ENCODE measurements around the gene DOC2B.
A peak's percentile ranks its signal among the peaks of the same experiment; 100 is the strongest.

DOC2B gene

GRCh38 chr17:160336-160735, 21.1 kb downstream of the DOC2B start:
- no peak for DNase-seq

DNA sequence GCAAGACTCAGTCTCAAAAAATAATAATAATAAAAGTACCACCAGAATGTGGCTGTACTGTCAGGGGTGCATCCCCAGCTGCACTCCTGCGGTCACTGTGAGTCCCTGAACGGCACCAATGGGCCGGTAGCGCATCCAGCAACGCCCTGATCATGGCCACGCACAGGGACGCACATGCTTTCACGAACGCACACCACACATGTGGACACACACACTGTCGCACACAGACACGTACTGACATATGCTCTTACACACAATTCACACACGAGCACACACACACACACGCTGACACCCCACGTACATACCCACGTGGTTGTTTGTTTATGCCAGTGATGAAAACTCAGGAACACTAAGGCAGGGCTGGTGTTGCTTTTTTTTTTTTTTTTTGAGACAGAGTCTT, 21.8 kb downstream of the DOC2B start:
- DNase-seq: no peak

DNA sequence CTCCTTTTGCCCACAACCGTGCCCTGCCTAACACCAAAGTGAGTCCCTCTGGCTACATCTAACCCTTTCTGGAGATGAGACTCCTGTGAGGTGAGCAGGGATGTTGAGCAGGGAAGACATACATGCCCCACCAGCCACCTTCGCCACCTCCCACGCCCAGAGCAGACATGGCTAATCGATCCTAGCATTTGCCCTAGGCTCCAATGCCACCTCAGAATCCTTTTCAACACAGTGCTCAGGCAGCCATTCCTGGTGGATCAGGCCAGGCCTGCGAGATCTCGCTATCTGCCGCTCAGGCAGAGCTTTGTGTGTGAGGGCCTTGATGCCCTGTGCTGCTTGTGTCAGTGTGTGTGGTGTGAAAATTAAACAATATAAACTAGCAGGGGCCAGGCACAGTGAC, 23.1 kb downstream of the DOC2B start:
- no peak for DNase-seq

DNA sequence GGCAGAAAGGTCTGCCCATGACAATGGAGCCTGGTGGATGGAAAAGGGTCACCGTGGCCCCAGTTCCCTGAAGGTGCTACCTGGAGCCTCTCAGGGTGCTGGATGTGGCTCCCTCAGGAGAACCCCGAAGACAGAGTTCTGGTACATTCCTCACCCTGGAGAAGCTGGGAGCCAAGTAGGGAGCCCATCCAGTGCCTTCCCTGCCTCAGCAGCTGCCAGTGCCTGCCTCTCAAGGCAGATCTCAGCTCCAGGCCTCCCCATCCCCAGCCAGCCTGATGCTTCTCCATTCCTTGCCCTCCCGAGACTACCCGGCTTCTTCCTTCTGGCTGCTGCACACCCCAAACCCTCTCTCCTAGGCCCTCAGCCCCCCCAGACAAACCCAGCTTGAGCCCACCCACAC, 23.5 kb downstream of the DOC2B start:
- no peak for DNase-seq

- no peak for DNase-seq
Measured at GRCh38 chr17:156946-157345, 24.5 kb downstream of the DOC2B start.

DNA sequence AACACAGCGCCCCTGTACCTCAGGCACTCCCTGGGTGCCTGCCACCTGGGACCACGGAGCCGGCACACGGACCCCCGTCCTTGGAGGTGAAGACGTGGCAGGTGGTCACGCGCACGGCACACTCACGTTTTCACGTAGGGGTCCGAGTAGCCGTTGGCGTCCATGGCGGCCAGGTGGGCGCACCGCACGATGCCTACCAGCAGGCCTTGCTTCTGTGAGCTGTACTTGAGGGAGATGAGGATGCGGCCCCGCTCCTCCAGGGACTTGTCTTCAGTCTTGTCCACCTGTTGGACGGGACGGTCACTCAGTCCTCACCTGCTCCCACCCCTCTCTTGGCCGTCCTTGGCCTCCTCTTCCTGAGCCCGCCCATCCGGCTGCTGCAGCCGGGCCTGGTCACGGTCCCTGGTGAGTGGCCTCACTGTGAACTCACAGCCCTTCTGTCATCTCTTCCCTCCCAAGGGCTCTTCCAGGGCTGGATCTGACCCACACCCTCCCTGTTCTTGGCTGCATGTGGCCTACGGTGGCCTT, 25.3 kb downstream of the DOC2B start:
- DNase-seq: no peak

DNA sequence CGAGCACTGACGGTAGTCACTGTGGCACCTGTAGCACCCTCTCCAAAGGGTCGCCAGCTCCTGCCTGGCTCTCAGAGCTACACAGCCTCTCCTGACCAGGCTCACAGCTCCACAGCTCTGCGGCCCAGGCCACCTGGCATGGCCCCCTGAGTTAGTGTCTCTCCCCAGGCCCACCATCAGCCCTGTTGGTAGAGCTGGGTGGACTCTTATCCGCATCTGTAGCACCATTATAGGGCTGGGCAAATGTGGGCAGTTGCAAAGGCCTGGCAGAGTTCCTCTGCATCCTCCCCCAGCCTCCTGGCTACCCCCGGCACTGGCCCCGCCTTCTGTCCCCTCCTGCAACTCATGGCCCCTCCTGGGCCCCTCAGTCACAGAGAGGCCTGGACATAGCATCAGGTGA, 25.9 kb downstream of the DOC2B start:
- no peak for DNase-seq

GRCh38 chr17:153851-154250, 27.6 kb downstream of the DOC2B start:
- no peak for DNase-seq

DNA sequence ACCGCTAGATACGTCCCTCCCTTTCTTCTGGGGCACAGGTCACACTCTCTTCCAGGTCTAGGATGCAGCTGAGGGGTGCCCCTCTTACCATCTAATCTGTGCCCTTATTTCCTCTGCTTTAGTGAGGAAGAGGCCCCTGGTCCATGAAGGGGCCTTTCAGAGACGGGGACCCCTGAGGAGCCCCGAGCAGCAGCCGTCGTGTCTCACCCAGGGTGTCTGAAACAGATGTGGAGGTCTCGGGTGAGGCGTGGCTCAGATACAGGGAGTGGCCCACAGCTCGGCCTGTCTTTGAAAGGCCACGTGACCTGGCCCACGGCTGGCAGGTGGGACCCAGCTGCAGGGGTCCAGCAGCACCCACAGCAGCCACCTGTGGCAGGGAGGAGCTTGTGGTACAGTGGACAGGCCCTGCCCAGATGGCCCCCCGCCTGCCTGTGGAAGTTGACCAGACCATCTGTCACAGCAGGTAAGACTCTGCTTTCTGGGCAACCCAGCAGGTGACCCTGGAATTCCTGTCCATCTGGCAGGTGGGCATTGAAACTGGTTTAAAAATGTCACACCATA, 28.5 kb downstream of the DOC2B start:
- DNase-seq: no peak

DNA sequence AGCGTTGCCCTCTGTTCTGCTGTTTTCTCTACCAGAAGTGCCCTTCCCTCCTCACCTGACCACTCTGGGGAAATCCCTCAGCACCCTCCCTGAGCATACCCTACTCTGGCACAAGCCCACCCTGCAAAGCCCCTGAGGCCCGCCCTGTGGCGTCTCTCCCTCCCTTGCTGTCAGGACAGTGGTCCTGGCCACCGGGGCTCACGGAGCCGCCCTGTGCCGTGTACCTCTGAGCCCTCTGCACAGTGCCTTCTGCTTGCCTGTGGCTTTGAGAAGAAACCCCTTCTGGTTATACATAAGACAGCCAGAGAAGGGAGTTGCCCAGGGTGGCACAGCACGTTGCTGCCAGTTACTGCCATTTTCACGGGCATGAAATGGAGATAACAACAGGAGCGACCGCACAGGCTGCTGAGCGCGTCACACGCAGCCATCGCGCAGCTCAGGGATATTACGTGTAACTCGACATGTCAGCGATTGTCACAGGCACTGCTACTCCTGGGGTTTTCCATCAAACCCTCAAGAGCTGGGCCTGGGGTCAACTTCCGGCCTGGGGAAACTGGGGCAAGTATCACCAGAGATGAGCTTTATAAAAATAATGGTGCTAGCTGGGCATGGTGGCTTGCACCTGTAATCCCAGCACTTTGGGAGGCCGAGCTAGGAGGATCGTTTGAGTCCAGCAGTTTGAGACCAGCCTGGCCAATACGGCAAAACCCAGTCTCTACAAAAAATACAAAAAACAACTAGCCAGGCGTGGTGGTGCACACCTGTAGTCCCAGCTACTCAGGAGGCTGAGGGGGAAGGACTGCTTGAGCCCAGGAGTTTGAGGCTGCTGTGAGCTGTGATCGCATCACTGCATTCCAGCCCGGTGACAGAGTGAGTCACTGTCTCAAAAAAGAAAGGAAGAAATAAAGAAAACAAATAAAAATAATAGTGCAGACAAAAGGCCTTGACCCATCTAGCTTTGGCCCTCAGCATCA, 29.3 kb downstream of the DOC2B start:
- DNase-seq: no peak

GRCh38 chr17:151004-151403, 30.4 kb downstream of the DOC2B start:
- DNase-seq: no peak

DNA sequence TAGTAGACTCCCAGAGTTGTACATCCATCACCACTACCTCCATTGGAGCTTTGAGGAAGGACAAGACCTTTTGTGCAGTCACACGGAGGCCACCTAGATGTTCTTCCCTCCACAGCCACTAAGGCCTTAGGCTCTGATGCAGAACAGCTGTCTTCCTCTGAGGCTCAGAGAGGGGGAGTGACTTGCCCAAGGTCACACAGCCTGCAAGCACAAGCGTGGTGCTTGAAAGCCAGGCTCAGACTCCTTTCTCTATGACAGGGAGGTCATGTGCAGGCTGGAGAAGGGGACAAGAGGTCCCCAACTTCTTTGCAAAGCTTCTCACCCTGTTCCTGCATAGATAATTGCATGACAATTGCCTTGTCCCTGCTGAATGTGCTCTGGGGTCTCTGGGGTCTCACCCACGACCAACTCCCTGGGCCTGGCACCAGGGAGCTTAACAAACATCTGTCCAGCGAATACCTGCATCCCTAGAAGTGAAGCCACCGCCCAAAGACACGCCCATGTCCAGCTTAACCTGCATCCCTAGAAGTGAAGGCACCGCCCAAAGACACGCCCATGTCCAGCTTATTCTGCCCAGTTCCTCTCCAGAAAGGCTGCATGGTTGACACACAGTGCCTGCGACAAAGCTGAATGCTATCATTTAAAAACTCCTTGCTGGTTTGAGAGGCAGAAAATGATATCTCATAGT, 31.4 kb downstream of the DOC2B start:
- no peak for DNase-seq

- DNase-seq: no peak
Measured at GRCh38 chr17:149231-149630, 32.2 kb downstream of the DOC2B start.

DNA sequence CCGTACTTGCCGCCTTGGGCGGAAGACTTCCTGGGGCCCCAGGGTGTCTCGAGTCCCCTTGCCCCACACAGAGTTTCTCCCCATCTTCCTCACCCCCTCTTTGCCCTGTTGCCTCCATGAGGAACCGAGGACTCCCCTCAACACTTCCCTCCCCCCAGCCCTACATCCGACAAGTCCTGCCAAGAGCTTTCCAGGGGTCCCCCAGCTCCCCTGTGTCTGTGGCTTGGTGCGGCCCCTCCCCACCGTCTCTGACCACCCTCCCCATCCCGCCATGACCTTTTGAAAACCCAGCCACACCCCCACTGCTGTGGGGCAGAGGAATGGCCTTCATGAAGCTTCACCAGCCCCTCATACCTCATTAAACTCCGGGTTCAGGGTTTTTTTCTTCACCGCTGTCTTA, 32.7 kb downstream of the DOC2B start:
- no peak for DNase-seq

GRCh38 chr17:147796-148740, 33.4 kb downstream of the DOC2B start:
- DNase-seq: no peak

GRCh38 chr17:146983-147761, 34.3 kb downstream of the DOC2B start:
- DNase-seq: no peak

- DNase-seq: no peak
Measured at GRCh38 chr17:146546-146945, 34.9 kb downstream of the DOC2B start.

DNA sequence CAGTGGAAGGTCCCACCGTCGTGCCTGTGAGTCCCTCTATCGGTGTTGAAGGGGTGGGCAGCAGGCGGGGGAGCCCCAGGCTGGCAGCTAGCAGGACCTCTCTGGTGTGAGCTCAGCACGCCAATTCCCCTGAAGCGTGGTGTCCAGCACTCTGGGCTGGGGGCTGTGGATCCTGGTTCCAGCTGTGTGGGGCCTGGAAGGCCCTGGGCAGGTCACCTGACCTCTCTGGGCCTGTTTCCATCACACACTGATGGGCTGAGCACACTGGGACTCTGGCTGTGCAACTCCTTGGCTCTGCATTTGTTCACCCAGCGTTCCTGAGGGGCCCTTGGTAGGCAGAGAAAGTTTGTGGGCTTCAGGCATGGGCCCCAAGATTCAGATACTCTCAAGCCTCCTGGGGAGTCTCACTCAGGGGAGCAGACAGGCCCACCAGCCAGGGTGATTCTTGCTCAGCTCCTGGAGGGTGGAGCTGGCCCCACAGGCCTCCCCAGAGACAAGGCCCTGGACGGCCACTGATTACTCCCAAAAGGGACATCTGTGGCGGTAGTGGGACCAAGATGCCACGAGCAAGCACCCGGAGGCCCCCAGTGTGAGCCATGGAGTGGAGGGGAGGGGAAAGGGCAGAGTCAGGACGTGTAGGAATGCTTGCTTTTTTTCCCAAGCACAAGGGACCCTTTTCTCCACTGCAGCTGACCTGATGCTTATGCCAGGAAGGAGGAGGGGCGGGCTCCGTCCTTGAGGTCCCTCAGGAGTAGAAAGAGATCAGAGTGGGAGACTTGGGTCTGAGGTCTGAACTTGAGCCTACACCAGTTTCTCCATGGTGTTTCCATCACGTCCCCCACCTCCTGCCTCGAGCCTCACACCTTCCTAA, 35.5 kb downstream of the DOC2B start:
- DNase-seq: no peak

GRCh38 chr17:144936-145670, 36.3 kb downstream of the DOC2B start:
- DNase-seq: no peak

DNA sequence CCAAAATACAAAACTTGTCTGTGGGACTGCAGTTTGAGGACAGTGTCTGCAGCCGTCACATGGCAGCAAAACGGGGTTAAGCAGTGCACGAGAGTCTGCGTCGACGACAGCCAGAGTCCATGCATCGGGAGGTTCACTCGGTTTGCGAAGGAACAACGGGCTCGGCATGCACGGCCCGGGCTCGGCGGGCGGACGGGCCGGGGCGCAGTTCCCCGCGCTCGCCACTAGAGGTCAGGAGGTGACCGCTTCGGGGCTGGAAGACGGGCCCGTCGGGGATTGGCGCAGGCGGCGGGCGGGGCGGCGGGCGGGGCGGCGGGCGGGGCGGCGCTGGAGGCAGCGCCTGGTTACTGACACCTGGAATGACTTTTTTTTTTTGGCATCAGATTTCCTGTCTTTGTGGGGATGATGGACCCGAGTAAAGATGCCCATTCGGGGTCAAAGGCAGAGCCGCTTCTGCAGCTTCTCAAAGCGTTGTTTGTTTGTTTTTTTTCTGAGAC, 37.6 kb downstream of the DOC2B start:
- DNase-seq: peak; percentile 88
